PFSK-1 (cell line): Measurements from ENCODE around the gene BRSK2.

ENCODE experiments used
- FOXP2 ChIP-seq: optimal IDR thresholded peaks from 2 replicates; pipeline ENCODE3; 2011; ENCODE audit warnings: borderline replicate concordance, control low read depth, inconsistent platforms; ENCODE audit not compliant: insufficient read depth; ENCODE audit errors: extremely low read length, extremely low read depth
- POLR2AphosphoS5 ChIP-seq: IDR thresholded peaks from 2 replicates; pipeline ENCODE4 v1.6.1; 2012; ENCODE audit warnings: low read depth, mild to moderate bottlenecking, control low read depth, low read length, moderate library complexity
- SIN3A ChIP-seq: IDR thresholded peaks from 2 replicates; pipeline ENCODE4 v1.6.1; 2012; ENCODE audit warnings: mild to moderate bottlenecking, low read length, moderate library complexity, borderline replicate concordance; ENCODE audit not compliant: insufficient read depth
- TAF1 ChIP-seq: IDR thresholded peaks from 2 replicates; pipeline ENCODE4 v1.6.1; 2012; ENCODE audit warnings: low read length, control low read depth, borderline replicate concordance; ENCODE audit not compliant: insufficient read depth
- TF ChIP-seq, protein P1 (sequence below), 2 experiments: IDR thresholded peaks; 2 replicates each; pipeline versions ENCODE4 v1.6.1 to v1.8.0; 2011 to 2012; ENCODE audit warnings: low read depth in 2 of 2, low read length in 2 of 2, control low read depth in 1 of 2, inconsistent platforms in 1 of 2, mild to moderate bottlenecking in 1 of 2, moderate library complexity in 1 of 2; ENCODE audit not compliant: insufficient read depth in 1 of 2

The BRSK2 gene

DNA sequence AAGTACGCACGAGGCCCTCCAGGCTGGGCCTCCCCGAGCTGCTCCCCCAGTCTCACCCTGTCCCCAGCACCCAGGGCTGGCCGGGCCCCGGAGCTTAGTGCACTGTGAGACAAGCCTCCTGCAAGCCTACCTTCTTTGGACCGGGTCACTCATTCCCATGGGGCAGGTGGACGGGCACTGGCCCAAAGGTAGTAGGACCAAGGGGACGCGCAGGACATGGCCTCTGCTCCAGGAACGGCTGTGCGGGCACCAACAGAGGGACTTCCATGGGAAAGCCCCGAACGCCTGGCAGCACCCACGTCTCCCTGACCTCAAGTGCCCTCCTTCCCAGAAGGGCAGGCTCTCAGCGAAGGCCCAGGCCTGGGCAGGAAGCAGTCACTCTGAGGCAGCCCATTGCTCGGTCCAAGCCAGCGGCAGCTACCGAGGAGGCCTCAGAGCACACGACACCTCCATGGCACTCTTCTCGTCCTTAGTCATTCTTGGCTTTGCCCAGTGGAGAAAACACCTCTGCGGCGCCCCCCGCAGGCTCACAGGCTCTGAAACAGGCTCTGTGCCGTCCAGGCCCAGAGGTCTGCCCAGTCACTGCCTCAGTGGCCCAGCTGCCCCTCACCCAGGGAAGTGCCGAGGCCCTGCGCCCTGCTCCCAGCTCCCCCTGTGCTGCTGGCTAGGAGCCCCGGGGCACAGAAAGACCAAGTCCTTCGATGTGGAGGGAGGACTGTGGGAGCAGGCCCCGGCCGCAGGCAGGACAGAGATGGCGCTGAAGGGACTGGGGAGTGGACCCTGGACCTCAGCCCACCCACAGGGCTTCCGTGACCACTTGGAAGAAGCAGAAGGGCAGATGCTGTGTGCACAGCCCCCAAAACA, 93.1 kb downstream of the BRSK2 start:
- TF ChIP-seq TAF1 (no peak), SIN3A (no peak), POLR2AphosphoS5 (no peak)
- TF ChIP-seq, protein P1, sequence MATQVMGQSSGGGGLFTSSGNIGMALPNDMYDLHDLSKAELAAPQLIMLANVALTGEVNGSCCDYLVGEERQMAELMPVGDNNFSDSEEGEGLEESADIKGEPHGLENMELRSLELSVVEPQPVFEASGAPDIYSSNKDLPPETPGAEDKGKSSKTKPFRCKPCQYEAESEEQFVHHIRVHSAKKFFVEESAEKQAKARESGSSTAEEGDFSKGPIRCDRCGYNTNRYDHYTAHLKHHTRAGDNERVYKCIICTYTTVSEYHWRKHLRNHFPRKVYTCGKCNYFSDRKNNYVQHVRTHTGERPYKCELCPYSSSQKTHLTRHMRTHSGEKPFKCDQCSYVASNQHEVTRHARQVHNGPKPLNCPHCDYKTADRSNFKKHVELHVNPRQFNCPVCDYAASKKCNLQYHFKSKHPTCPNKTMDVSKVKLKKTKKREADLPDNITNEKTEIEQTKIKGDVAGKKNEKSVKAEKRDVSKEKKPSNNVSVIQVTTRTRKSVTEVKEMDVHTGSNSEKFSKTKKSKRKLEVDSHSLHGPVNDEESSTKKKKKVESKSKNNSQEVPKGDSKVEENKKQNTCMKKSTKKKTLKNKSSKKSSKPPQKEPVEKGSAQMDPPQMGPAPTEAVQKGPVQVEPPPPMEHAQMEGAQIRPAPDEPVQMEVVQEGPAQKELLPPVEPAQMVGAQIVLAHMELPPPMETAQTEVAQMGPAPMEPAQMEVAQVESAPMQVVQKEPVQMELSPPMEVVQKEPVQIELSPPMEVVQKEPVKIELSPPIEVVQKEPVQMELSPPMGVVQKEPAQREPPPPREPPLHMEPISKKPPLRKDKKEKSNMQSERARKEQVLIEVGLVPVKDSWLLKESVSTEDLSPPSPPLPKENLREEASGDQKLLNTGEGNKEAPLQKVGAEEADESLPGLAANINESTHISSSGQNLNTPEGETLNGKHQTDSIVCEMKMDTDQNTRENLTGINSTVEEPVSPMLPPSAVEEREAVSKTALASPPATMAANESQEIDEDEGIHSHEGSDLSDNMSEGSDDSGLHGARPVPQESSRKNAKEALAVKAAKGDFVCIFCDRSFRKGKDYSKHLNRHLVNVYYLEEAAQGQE (IDR thresholded peaks at IDR 0.05; ENCODE audit: insufficient read depth in 1 of 2, low read depth in 2 of 2, low read length in 2 of 2) = no peak

DNA sequence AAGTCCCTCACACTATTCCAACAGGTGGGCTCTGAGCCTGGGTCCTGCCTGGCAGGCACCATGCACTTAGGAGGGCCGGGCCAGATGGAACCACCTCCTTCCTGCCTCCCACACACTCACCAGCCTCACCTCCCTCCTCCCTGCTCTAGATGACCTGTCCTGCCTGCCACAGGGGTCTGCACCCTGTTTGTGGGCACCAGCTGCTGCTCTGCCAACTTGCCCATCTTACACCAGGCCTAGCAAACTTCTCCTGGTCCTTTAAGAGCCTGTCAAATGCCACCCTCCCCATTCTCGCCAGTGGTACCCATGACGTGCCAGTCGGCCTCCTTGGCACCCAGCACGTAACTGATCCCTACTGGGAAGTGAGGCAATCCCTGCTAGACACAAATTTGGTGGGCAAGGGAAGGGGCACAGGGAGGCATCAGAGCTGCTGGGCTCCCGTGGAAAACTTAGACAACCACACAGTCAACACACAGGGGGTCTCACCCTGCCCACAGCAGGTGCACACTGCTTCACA, 93.8 kb downstream of the BRSK2 start:
- TF ChIP-seq SIN3A = no peak
- TF ChIP-seq, protein P1 (IDR thresholded peaks at IDR 0.05; ENCODE audit: insufficient read depth in 1 of 2, low read depth in 2 of 2, low read length in 2 of 2) = no peak
- TF ChIP-seq POLR2AphosphoS5 = no peak
- TF ChIP-seq FOXP2 = no peak
- TF ChIP-seq TAF1 = no peak

DNA sequence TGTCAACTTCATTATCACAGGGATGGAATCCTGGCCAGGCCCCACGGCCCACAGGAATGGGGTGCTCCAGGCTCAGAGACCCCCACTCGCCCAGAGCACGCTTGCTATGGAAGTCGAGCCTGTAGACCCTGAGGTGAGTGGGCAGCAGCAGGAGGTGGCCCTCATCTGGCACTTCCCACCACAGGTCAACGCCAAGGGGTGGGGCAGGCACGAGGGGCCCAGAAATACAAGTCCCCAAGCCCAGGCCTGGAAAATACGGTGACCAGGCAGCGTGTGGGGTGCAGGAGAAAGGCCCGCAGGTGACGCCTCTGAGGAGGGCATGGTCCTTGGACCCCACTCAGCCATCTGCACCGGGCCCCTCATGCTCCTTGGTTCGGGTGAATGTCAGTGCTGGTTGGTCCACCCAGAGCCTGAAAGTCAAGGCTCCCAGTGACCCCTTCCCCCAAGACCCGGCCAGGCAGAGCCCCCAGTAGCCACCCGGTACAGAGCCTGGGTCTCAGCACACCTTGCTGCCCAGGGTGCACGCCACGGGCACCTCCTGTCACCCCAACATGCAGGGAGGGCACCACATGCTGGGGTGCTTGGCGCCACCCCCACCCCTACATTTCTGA, 94.4 kb downstream of the BRSK2 start:
- TF ChIP-seq, protein P1 (IDR thresholded peaks at IDR 0.05; ENCODE audit: insufficient read depth in 1 of 2, low read depth in 2 of 2, low read length in 2 of 2) = no peak
- no peak for TF ChIP-seq TAF1
- no peak for TF ChIP-seq FOXP2

DNA sequence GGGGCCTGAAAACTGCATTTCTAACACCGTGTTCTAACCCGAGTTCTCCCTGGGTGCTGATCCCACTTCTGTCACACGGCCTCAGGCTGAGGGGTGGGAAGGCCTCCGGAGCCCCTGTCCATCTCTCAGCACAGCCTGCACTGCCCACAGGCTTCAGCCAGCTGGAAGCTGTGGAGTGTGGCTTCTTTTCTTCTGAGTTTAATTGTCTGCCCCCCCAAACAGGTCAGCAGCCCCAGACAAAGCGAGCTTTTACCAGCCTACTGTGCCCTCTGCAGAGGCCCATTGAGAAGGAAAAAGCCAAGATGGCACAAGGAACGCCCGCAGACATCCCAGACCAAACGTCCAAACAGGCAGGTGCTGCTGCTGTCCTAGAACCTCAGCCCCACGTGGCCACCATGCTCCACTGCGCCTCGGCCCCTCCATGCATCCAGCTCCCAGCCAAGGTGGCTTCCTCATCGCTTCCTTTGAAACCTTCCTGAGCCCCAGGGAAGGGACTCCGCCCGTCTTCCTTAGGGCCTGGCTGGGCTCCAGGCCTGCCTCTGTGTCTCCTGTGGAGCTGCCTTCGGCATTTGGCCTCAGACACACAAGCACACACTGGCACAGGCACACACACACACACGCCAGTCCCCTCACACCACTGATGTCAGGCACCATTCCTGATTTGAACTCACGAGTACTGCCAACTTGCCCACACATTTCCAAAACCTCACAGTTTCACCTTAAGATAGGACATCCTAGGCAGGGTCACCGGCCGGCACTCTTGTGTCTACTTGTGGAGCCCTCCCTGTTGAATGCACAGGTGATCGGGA, 95.2 kb downstream of the BRSK2 start:
- TF ChIP-seq POLR2AphosphoS5 (no peak), FOXP2 (no peak), SIN3A (no peak), TAF1 (no peak)
- TF ChIP-seq, protein P1 (IDR thresholded peaks at IDR 0.05; ENCODE audit: insufficient read depth in 1 of 2, low read depth in 2 of 2, low read length in 2 of 2) = no peak
